K562 (cell line): ENCODE measurements around the gene DNAH8. TPM values are rescaled to one million over a fixed set of nuclear protein-coding genes. Genes with fewer than 3 reads are reported as not detected.

Experiments
- ARID3B ChIP-seq: fragments of 250-450 bp; sonication (Bioruptor Pico); IDR thresholded peaks from 2 replicates; pipeline ENCODE4 v1.4.0; 2020; ENCODE audit warnings: borderline replicate concordance
- BCLAF1 ChIP-seq, 2 experiments: fragments of 450-650 bp in 1 of 2; IDR thresholded peaks; 2 replicates each; pipeline ENCODE4 v1.6.1; 2011 to 2017; ENCODE audit warnings: low read depth in 2 of 2, antibody characterized with exemption in 1 of 2, borderline replicate concordance in 1 of 2, low read length in 1 of 2, mild to moderate bottlenecking in 1 of 2, mixed read lengths in 1 of 2; ENCODE audit not compliant: control insufficient read depth in 1 of 2
- NR1H2 ChIP-seq: sonication (generic); formaldehyde crosslinking; IDR thresholded peaks from 2 replicates; pipeline ENCODE4 v1.4.0; 2020; ENCODE audit warnings: mild to moderate bottlenecking, missing genetic modification reagents
- SIX5 ChIP-seq, 2 experiments: IDR thresholded peaks; 2 replicates each; pipeline ENCODE4 v1.6.1; 2011; ENCODE audit warnings: low read length in 2 of 2, borderline replicate concordance in 1 of 2, low read depth in 1 of 2, mild to moderate bottlenecking in 1 of 2, moderate library complexity in 1 of 2; ENCODE audit not compliant: insufficient read depth in 1 of 2
- STAT5A ChIP-seq: IDR thresholded peaks from 2 replicates; pipeline ENCODE4 v1.6.1; 2012; ENCODE audit warnings: low read length, inconsistent platforms, borderline replicate concordance
- TBL1XR1 ChIP-seq, 2 experiments: IDR thresholded peaks; 2 replicates each; pipeline ENCODE4 v1.6.1; 2012; ENCODE audit warnings: improper control_type of control experiment in 2 of 2, low read length in 2 of 2, mild to moderate bottlenecking in 1 of 2
- polyA plus RNA-seq, 8 experiments: library from polyadenylated mRNA; depleted of rRNA in 4 of 8; stranded (reverse) in 5 of 8; unstranded in 3 of 8; fragments of >200 nt; fragmentation: Nextera tagmentation in 2 of 8; fragmentation: Illumina TruSeq in 1 of 8; extraction: Ambion mirVana in 2 of 8; extraction: Trizol in 1 of 8; gene quantifications; 2 replicates each; pipeline versions ENCODE4 v1.2.1 to v1.2.3, GENCODE V29; 2011 to 2014; ENCODE audit warnings: inconsistent platforms in 1 of 8, missing spikeins in 1 of 8
- total RNA-seq, 7 experiments: library from RNA; depleted of rRNA in 6 of 7; stranded (reverse); fragments of >200 nt in 6 of 7; fragmentation: Illumina TruSeq in 2 of 7; extraction: Trizol in 2 of 7; gene quantifications; 2 replicates each; pipeline versions ENCODE4 v1.2.1 to v1.2.3, GENCODE V29; 2011 to 2021; ENCODE audit warnings: low replicate concordance in 1 of 7
- TF ChIP-seq, protein P1 (sequence below): IDR thresholded peaks from 2 replicates; pipeline ENCODE4 v1.6.1; 2012; ENCODE audit warnings: low read depth, low read length, improper control_type of control experiment, borderline replicate concordance
- TF ChIP-seq, protein P2 (sequence below): sonication (generic); formaldehyde crosslinking; IDR thresholded peaks from 2 replicates; pipeline ENCODE4 v1.8.1; 2023; ENCODE audit warnings: mild to moderate bottlenecking, missing genetic modification reagents

DNAH8 gene
- total and polyA plus RNA-seq, 9 of the 15 experiments (the other 6 are each of a cell fraction or from before 2014, with no cell fraction given), result 1.2 to 4.2 (median 2.9) TPM

- TF ChIP-seq, protein P1, sequence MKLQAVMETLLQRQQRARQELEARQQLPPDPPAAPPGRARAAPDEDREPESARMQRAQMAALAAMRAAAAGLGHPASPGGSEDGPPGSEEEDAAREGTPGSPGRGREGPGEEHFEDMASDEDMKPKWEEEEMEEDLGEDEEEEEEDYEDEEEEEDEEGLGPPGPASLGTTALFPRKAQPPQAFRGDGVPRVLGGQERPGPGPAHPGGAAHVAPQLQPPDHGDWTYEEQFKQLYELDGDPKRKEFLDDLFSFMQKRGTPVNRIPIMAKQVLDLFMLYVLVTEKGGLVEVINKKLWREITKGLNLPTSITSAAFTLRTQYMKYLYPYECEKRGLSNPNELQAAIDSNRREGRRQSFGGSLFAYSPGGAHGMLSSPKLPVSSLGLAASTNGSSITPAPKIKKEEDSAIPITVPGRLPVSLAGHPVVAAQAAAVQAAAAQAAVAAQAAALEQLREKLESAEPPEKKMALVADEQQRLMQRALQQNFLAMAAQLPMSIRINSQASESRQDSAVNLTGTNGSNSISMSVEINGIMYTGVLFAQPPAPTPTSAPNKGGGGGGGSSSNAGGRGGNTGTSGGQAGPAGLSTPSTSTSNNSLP, result no peak
- TF ChIP-seq STAT5A, result peak; percentile 58; the same call in 1 of the 2 replicates
- TF ChIP-seq BCLAF1 (IDR thresholded peaks at IDR 0.05; ENCODE audit: borderline replicate concordance in 1 of 2, control insufficient read depth in 1 of 2, low read depth in 2 of 2, low read length in 1 of 2), result no peak
- TF ChIP-seq, protein P2, sequence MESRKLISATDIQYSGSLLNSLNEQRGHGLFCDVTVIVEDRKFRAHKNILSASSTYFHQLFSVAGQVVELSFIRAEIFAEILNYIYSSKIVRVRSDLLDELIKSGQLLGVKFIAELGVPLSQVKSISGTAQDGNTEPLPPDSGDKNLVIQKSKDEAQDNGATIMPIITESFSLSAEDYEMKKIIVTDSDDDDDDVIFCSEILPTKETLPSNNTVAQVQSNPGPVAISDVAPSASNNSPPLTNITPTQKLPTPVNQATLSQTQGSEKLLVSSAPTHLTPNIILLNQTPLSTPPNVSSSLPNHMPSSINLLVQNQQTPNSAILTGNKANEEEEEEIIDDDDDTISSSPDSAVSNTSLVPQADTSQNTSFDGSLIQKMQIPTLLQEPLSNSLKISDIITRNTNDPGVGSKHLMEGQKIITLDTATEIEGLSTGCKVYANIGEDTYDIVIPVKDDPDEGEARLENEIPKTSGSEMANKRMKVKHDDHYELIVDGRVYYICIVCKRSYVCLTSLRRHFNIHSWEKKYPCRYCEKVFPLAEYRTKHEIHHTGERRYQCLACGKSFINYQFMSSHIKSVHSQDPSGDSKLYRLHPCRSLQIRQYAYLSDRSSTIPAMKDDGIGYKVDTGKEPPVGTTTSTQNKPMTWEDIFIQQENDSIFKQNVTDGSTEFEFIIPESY (CRISPR knock-in tag), result no peak
- TF ChIP-seq NR1H2 (CRISPR knock-in tag), result no peak
- TF ChIP-seq SIX5 (IDR thresholded peaks at IDR 0.05; ENCODE audit: borderline replicate concordance in 1 of 2, insufficient read depth in 1 of 2, low read depth in 1 of 2, low read length in 2 of 2), result no peak
- TF ChIP-seq TBL1XR1 (IDR thresholded peaks at IDR 0.05; ENCODE audit: low read length in 2 of 2), result no peak
- no peak for TF ChIP-seq ARID3B (CRISPR knock-in tag)
- TF ChIP-seq, all 486 proteins: peak for 87
Measured at GRCh38 chr6:39037082-39037508, 322.0 kb downstream of the DNAH8 start (continued).
